GM12873 (cell line): ENCODE results near the gene COL1A2.

Source experiments
- CTCF ChIP-seq: IDR thresholded peaks from 2 replicates; pipeline ENCODE4 v1.5.1; 2012; ENCODE audit warnings: low read depth, mild to moderate bottlenecking, moderate library complexity, low read length, control low read depth; ENCODE audit not compliant: insufficient read depth; ENCODE audit errors: missing control alignments

COL1A2 gene

GRCh38 chr7:94425546-94425945, 30.9 kb downstream of the COL1A2 start:
- no peak for TF ChIP-seq CTCF

- no peak for TF ChIP-seq CTCF
These were observed 32.5 kb downstream of the COL1A2 start for GRCh38 chr7:94426980-94427875.

GRCh38 chr7:94429153-94429552, 34.5 kb downstream of the COL1A2 start:
- no peak for TF ChIP-seq CTCF

GRCh38 chr7:94431176-94431575, 36.5 kb downstream of the COL1A2 start:
- no peak for TF ChIP-seq CTCF

GRCh38 chr7:94431619-94432280, 37.1 kb downstream of the COL1A2 start:
- TF ChIP-seq CTCF, result no peak

- no peak for TF ChIP-seq CTCF
These were observed 37.6 kb downstream of the COL1A2 start for GRCh38 chr7:94432281-94432670.

- no peak for TF ChIP-seq CTCF
These were observed 38.1 kb downstream of the COL1A2 start for GRCh38 chr7:94432817-94433216.
